ENCODE data around the gene KCTD16.

KCTD16 gene

GRCh38 chr5:144134194-144134826 lies 36.4 kb upstream of the KCTD16 start:
- no peak for DNase-seq (ENCODE audit: extremely low spot score)
- ChIA-PET POLR2A (no interaction called here), CTCF (interaction anchor here (1.7 kb wide), 1 partner anchor 8 kb away, joined by 7 read pairs; no protein-coding TSS in a partner anchor)
- TF ChIP-seq SUZ12 (IDR thresholded peaks at IDR 0.05) (no peak), L3MBTL2 (conservative IDR thresholded peaks at IDR 0.05) (no peak), FOXK2 (IDR thresholded peaks at IDR 0.05) (no peak), HDGF (IDR thresholded peaks at IDR 0.05; ENCODE audit: borderline replicate concordance) (no peak), FOXA1 (IDR thresholded peaks at IDR 0.05) (no peak), TARDBP (IDR thresholded peaks at IDR 0.05) (no peak)
- TF ChIP-seq, protein P1, sequence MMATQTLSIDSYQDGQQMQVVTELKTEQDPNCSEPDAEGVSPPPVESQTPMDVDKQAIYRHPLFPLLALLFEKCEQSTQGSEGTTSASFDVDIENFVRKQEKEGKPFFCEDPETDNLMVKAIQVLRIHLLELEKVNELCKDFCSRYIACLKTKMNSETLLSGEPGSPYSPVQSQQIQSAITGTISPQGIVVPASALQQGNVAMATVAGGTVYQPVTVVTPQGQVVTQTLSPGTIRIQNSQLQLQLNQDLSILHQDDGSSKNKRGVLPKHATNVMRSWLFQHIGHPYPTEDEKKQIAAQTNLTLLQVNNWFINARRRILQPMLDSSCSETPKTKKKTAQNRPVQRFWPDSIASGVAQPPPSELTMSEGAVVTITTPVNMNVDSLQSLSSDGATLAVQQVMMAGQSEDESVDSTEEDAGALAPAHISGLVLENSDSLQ (IDR thresholded peaks at IDR 0.05), result no peak

DNA sequence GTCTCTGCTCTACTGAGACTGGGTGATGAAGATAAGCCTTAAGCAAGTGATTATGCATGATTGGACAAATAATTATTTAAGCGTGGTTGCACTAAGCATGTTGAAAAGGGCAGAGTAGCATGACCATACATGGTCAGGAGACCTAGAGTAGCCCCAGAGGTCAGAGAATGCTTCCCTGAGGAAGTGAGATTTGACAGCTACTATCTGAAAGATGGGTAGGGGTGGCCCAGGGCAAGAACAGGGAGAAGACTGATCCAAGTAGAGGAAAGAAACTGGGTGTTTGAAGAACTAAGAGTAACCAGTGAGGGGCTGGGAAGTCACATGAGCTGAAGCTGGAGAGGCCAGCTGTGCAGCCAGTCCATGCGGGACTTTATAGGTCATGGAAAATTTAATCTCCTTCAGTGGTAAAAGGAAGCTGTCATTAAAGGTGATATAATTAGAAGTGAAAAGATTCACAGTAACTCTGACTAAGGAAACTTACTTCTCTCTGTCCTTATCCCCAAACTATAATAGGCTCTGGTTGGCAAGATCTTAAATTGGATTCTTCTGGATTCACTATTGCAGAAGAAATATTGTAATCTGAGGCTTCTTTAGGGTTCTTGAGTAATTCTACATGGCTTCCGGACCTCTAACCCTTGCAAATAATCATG lies 35.4 kb upstream of the KCTD16 start:
- DNase-seq (ENCODE audit: extremely low spot score), result no peak
- ChIA-PET CTCF (no interaction called here), POLR2A (no interaction called here)
- TF ChIP-seq TARDBP (IDR thresholded peaks at IDR 0.05) (no peak), FOXM1 (IDR thresholded peaks at IDR 0.05; ENCODE audit: borderline replicate concordance) (no peak)

DNA sequence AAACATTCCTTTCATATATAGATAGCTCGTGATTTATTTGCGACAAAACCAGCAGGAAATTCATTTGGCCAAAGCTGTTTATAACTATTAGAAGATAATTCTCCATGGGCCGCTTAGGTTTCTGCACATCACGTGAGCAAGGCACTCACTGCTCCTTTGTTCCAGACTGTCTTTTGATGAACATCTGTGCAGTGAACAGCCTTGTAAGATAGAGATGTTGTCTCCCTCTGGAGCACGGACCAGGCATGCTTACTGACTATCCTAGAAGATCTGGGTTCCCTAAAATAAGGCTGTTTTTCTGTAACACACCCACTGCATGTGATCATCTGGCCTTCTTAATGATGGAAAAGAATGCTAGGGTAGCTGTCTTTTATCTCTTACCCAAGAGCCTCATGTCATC lies 31.1 kb upstream of the KCTD16 start:
- no peak for TF ChIP-seq ELF4 (IDR thresholded peaks at IDR 0.05)
- TF ChIP-seq FOXA1 (IDR thresholded peaks at IDR 0.05), result no peak
- TF ChIP-seq BHLHE40 (IDR thresholded peaks at IDR 0.05; ENCODE audit: borderline replicate concordance), result no peak
- ChIA-PET CTCF (interaction anchor here (1.1 to 1.3 kb wide), 4 partner anchors 13 to 314 kb away, joined by 3 read pairs; no protein-coding TSS in a partner anchor), POLR2A (interaction anchor here (0.6 kb wide), 1 partner anchor 31 kb away, joined by 3 read pairs; the partner anchor contains the start of genes KCTD16 and YIPF5)
- DNase-seq (ENCODE audit: extremely low spot score), result no peak

DNA sequence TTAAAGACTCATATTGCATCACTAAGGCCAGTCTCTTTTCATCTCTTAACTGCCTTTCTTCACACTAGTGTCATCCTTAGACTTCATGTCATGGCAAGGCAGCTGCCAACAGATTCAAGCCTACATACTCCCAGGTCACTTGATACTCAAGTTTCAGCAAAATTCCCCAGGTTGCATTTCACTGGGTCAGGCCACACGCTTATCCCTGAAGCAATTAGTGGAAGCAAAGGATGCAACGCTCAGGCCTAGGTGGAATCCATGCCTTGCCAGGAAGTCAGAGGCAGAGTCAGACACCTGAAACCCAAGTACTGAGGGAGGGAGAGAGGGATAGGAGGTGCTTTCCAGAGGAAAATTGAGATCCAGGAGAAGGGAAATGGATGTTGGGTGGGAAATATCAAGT lies 29.1 kb upstream of the KCTD16 start:
- POLR2A ChIA-PET, result no interaction called here
- CTCF ChIA-PET, result no interaction called here
- DNase-seq (ENCODE audit: extremely low spot score), result no peak
- TF ChIP-seq ARNT (IDR thresholded peaks at IDR 0.05) (no peak), LEF1 (IDR thresholded peaks at IDR 0.05; ENCODE audit: borderline replicate concordance) (no peak), L3MBTL2 (conservative IDR thresholded peaks at IDR 0.05) (no peak), NFRKB (IDR thresholded peaks at IDR 0.05) (no peak), FOXK2 (IDR thresholded peaks at IDR 0.05) (no peak), ZNF384 (IDR thresholded peaks at IDR 0.05) (no peak), SP1 (IDR thresholded peaks at IDR 0.05) (no peak), TARDBP (IDR thresholded peaks at IDR 0.05) (no peak), SUZ12 (IDR thresholded peaks at IDR 0.05) (no peak), HDGF (IDR thresholded peaks at IDR 0.05; ENCODE audit: borderline replicate concordance) (no peak), ELF4 (IDR thresholded peaks at IDR 0.05) (no peak), FOXA1 (IDR thresholded peaks at IDR 0.05) (no peak), CTBP1 (IDR thresholded peaks at IDR 0.05; ENCODE audit: borderline replicate concordance) (no peak)
- TF ChIP-seq, protein P1 (IDR thresholded peaks at IDR 0.05), result no peak

DNA sequence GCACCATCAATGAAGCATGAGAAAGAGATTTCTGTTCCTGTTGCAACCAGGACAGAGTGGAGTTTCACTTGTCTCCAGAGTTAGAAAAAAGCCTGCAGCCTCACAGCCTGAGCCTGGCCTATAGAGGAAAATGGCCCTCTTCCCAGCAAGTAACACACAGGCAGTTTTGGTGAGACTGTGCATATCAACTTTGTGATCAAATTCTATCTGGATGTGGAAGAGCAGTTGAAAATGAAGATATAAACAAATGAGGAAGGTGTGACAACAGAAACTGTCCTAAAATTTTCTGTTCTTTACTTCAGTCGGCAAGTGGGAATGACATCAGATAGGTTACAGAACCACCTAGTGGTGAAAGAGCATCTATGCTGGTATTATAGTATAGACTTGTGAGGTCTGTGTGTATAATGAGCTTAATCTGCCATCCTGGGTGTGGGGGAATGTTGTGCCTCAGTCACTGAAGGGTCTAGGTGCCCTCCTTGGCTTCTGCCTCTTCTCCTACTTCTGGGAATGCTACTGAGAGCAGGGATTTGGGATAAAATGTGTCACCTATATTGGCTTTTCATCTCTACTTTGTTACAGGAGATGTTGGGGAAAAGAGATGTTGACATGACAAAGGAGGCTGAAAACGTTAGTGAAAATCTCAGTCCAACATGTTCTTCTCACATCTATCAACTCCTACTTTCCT lies 28.4 kb upstream of the KCTD16 start:
- ChIA-PET POLR2A (no interaction called here), CTCF (interaction anchor here (0.5 to 1.1 kb wide), 14 partner anchors 9 to 1221 kb away, joined by 3 to 7 read pairs (median 3); no protein-coding TSS in a partner anchor)
- TF ChIP-seq HDGF (IDR thresholded peaks at IDR 0.05; ENCODE audit: borderline replicate concordance) (no peak), ARNT (IDR thresholded peaks at IDR 0.05) (no peak), LEF1 (IDR thresholded peaks at IDR 0.05; ENCODE audit: borderline replicate concordance) (no peak), SP1 (IDR thresholded peaks at IDR 0.05) (no peak), FOXM1 (IDR thresholded peaks at IDR 0.05; ENCODE audit: borderline replicate concordance) (no peak), SUZ12 (IDR thresholded peaks at IDR 0.05) (no peak), FOXK2 (IDR thresholded peaks at IDR 0.05) (no peak), ELF4 (IDR thresholded peaks at IDR 0.05) (no peak), CTBP1 (IDR thresholded peaks at IDR 0.05; ENCODE audit: borderline replicate concordance) (no peak), NFRKB (IDR thresholded peaks at IDR 0.05) (no peak), L3MBTL2 (conservative IDR thresholded peaks at IDR 0.05) (no peak), BHLHE40 (IDR thresholded peaks at IDR 0.05; ENCODE audit: borderline replicate concordance) (no peak)
- DNase-seq (ENCODE audit: extremely low spot score), result peak; percentile 47

DNA sequence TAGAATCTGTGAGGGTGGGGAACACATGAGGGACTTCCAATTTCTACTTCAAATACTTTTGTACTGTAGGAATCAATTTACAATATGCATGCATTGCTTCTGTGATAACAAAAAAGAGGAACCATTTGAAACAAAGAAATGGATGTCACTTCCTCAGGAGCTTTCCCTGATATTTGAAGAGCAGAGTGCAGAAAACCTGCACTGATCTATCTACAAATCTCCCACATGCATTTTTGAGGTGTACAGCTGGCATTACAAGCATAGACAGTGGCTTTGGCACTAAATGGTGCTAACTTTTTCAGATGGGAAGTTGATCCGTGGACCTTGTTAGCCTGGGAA lies 27.9 kb upstream of the KCTD16 start:
- DNase-seq (ENCODE audit: extremely low spot score), result no peak
- TF ChIP-seq HDGF (IDR thresholded peaks at IDR 0.05; ENCODE audit: borderline replicate concordance) (no peak), NFRKB (IDR thresholded peaks at IDR 0.05) (no peak), FOXM1 (IDR thresholded peaks at IDR 0.05; ENCODE audit: borderline replicate concordance) (no peak), CTBP1 (IDR thresholded peaks at IDR 0.05; ENCODE audit: borderline replicate concordance) (no peak), L3MBTL2 (conservative IDR thresholded peaks at IDR 0.05) (no peak)
- CTCF ChIA-PET, result interaction anchor here (0.5 to 1.1 kb wide), 14 partner anchors 9 to 1222 kb away, joined by 3 to 7 read pairs (median 3); no protein-coding TSS in a partner anchor
- POLR2A ChIA-PET, result no interaction called here

- ChIA-PET POLR2A (interaction anchor here (0.7 kb wide), 1 partner anchor 10 kb away, joined by 3 read pairs; no protein-coding TSS in a partner anchor), CTCF (no interaction called here)
- TF ChIP-seq ARNT (IDR thresholded peaks at IDR 0.05) (no peak), FOXA1 (IDR thresholded peaks at IDR 0.05) (no peak), FOXK2 (IDR thresholded peaks at IDR 0.05) (no peak), SUZ12 (IDR thresholded peaks at IDR 0.05) (no peak), BHLHE40 (IDR thresholded peaks at IDR 0.05; ENCODE audit: borderline replicate concordance) (no peak), CTBP1 (IDR thresholded peaks at IDR 0.05; ENCODE audit: borderline replicate concordance) (no peak), L3MBTL2 (conservative IDR thresholded peaks at IDR 0.05) (no peak)
- no peak for DNase-seq (ENCODE audit: extremely low spot score)
Observed at GRCh38 chr5:144143625-144144024, 27.0 kb upstream of the KCTD16 start.
